Endothelial cell of umbilical vein (primary cell): Measurements from ENCODE around the gene BASP1.

Experiments
- FOS ChIP-seq: IDR thresholded peaks from 2 replicates; pipeline ENCODE4 v1.6.1; 2011; ENCODE audit warnings: mild to moderate bottlenecking, low read length, moderate library complexity, borderline replicate concordance; ENCODE audit not compliant: insufficient read depth
- GATA2 ChIP-seq: IDR thresholded peaks from 2 replicates; pipeline ENCODE4 v1.7.0; 2011; ENCODE audit warnings: low read depth, mild to moderate bottlenecking, moderate library complexity, mixed read lengths, low read length; ENCODE audit not compliant: insufficient read length, insufficient read depth
- JUN ChIP-seq: IDR thresholded peaks from 2 replicates; pipeline ENCODE4 v1.6.1; 2011; ENCODE audit warnings: borderline replicate concordance, low read depth; ENCODE audit not compliant: insufficient read length, insufficient read depth
- MYC ChIP-seq: IDR thresholded peaks from one replicate; pipeline ENCODE4 v1.6.1; 2011; ENCODE audit warnings: mild to moderate bottlenecking, low read depth, low read length
- POLR2A ChIP-seq: IDR thresholded peaks from 2 replicates; pipeline ENCODE4 v1.6.1; 2012; ENCODE audit warnings: low read depth, mild to moderate bottlenecking, control low read depth, low read length
- POLR2AphosphoS5 ChIP-seq: IDR thresholded peaks from 2 replicates; pipeline ENCODE4 v1.6.1; 2012; ENCODE audit warnings: low read depth, mild to moderate bottlenecking, control low read depth, low read length, moderate library complexity; ENCODE audit not compliant: insufficient read depth
- TF ChIP-seq, protein P1 (sequence below), 2 donors: IDR thresholded peaks; 1 replicate in 1 of 2; 2 replicates in 1 of 2; pipeline ENCODE4 v1.5.1; 2011; ENCODE audit warnings: low read length in 2 of 2, mild to moderate bottlenecking in 2 of 2, moderate library complexity in 2 of 2, control low read depth in 1 of 2, inconsistent platforms in 1 of 2, low read depth in 1 of 2; ENCODE audit not compliant: insufficient read depth in 1 of 2; ENCODE audit errors: extremely low read depth in 1 of 2
- TF ChIP-seq, protein P2 (sequence below): IDR thresholded peaks from 2 replicates; pipeline ENCODE4 v1.6.1; 2011; ENCODE audit not compliant: insufficient read depth, insufficient read length

DNA sequence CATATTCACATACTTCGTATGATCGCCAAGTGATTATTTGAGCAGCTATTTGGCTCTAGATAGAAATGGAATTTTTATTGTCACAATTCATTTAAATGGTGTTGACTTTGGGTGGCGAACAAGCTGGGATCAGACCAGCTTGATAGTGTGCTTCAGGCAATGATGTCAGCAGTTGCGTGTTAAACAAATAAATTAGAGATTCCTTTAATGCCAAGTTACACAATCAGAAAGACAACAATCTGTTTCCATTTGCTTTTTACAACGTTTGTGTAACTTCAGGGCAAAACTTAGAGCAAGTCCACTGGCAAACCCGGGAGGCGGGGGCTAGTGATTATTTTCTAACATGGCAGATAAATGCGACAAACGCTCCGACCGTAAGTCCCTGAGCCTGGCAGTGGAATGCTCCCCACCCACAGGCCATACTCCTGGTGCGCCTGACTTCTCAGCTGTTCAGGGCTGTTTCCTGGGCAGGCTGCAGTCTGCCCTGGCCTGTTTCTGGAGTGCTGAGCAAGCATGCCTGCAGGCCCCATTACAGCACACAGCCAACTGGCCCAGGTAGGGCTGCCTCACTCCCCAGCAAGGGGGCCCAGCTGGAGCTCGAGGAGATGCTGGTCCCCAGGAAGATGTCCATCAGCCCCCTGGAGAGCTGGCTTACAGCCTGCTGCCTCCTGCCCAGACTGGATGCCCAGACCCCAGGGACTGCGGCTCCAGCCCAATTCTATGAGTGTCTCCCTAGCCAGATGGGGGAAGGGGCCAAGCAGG lies 88.7 kb downstream of the BASP1 start:
- TF ChIP-seq MYC (no peak), POLR2AphosphoS5 (no peak), FOS (no peak), POLR2A (no peak), JUN (no peak), GATA2 (no peak)
- TF ChIP-seq, protein P1, sequence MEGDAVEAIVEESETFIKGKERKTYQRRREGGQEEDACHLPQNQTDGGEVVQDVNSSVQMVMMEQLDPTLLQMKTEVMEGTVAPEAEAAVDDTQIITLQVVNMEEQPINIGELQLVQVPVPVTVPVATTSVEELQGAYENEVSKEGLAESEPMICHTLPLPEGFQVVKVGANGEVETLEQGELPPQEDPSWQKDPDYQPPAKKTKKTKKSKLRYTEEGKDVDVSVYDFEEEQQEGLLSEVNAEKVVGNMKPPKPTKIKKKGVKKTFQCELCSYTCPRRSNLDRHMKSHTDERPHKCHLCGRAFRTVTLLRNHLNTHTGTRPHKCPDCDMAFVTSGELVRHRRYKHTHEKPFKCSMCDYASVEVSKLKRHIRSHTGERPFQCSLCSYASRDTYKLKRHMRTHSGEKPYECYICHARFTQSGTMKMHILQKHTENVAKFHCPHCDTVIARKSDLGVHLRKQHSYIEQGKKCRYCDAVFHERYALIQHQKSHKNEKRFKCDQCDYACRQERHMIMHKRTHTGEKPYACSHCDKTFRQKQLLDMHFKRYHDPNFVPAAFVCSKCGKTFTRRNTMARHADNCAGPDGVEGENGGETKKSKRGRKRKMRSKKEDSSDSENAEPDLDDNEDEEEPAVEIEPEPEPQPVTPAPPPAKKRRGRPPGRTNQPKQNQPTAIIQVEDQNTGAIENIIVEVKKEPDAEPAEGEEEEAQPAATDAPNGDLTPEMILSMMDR (IDR thresholded peaks at IDR 0.05; ENCODE audit: extremely low read depth in 1 of 2, insufficient read depth in 1 of 2, low read depth in 1 of 2, low read length in 2 of 2), result no peak
- TF ChIP-seq, protein P2, sequence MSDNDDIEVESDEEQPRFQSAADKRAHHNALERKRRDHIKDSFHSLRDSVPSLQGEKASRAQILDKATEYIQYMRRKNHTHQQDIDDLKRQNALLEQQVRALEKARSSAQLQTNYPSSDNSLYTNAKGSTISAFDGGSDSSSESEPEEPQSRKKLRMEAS, result no peak
